Measurements from ENCODE around the gene AUTS2.

The AUTS2 gene

DNA sequence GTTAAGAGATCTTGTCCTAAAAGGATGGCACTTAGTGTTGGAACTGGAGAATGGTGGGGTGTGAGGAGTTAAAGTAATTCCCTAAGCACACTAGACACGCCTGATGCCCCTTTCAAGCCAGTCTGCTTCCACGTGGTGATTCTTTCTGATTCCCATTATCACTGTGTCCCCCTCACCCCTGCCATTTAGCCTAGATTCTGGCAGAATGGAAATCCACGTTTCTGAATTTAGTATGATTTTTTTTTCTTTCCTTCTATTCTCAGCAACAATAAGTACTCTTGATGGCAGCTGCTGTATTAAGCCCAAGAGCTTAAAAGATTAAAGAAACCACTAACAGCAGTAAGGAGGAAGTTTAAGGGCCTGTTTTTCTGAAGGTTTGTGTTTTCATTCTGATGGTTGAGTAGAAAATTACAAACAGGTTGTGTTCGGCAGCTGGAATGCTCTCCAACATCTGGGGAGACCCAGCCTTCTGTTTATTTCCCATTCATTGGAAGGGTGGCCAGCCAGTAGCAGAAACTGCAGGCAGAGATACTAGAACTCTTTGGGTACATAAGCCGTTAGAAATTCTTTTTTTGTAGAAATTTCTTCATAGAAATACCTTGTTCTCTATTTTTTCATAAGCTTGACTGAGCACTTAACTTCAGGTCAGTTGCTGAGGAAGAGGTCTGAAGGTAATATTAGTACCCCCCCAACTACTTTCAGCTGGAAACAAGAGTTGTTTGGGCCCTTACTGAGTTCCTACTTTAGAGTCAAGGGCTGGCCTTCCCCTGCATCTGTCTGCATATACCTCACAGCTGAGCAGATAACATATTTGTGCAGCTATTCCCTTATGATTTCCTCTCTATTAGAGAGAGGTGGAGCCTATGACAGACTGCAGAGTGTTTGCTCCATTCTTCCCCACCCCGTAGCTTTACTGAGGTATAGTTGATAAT is 355.1 kb downstream of the AUTS2 start:
- no peak for DNase-seq

DNA sequence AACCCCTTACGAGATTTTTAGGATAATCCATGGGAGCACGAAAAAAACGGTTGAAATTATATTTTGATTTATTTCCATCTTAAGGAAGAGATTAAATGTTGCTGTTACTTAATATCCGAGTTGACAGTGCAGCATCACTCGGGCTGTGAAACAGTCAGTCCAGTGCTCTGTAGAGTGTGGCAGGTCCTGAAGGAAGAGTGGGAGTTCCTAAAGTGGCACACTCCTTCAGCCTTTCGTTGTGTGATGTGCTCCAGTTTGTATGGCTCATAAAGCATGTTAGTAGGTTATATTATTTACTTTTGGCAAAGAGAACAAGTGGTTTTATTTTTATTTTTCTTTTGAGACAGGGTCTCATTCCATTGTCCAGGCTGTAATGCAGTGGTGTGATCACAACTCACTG is 358.3 kb downstream of the AUTS2 start:
- DNase-seq: no peak

DNA sequence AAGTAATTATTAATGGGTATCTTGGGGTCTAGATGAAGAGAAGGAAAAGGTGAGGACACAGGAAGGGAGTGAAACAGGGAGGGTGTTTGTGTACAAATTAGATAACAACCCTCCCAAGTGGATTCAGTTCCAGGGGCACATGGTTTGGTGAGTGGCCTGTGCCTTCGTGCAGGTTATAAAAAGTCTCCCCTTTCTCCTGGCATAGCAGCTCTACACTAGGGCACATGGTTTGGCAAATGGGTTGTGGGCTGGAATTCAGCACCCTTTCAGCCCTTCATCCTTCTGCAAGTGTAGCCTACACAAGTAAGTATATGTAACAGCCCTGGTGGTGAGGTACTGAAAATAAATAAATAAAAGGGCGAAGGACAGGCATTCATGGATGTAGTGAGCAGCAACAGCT is 359.4 kb downstream of the AUTS2 start:
- DNase-seq: no peak

- DNase-seq: peak; percentile 42
Observed at GRCh38 chr7:69959789-69960499, 361.7 kb downstream of the AUTS2 start.

DNA sequence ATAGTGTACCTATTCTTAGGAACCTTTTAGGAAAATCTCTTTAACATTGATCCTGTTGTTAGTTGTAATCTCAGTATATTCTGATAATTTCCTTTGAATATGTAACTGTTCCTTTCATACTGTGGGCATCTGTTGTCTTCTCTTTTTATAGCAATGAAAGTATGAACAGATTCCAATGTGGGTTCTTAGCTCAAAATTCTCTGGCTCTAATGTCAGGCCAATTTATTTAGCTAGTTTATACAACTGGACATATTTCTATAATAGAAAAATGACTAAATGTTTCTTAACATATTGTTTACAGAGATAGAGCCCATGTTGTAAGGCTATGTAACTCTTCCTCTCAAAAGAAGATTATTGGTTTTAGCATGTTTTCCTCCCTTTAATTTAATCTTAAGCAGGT is 363.2 kb downstream of the AUTS2 start:
- DNase-seq: no peak

GRCh38 chr7:69962186-69963065 is 364.2 kb downstream of the AUTS2 start:
- DNase-seq: no peak

DNA sequence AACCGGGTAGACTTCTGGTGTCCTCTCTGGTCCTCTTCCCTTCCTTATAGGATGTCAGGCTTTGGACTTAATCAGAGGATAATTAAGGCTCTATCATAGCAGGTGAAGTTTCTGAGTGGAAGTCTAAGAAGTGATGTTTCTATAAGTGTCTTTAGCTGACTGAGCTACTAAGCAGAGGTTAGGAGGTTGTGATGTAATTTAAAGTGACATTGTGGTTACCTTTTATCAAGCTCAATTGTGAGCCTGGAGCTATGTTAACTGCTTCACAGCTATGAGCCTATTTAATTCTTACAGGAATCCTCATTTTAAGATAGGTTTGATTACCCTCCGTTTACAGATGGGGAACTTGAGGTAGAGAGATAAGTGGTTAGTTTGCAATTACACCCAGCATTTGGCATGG is 365.1 kb downstream of the AUTS2 start:
- no peak for DNase-seq

- DNase-seq: peak; percentile 11
Observed at GRCh38 chr7:69966766-69967591, 368.7 kb downstream of the AUTS2 start.

GRCh38 chr7:69967689-69968450 is 369.6 kb downstream of the AUTS2 start:
- DNase-seq: no peak

DNA sequence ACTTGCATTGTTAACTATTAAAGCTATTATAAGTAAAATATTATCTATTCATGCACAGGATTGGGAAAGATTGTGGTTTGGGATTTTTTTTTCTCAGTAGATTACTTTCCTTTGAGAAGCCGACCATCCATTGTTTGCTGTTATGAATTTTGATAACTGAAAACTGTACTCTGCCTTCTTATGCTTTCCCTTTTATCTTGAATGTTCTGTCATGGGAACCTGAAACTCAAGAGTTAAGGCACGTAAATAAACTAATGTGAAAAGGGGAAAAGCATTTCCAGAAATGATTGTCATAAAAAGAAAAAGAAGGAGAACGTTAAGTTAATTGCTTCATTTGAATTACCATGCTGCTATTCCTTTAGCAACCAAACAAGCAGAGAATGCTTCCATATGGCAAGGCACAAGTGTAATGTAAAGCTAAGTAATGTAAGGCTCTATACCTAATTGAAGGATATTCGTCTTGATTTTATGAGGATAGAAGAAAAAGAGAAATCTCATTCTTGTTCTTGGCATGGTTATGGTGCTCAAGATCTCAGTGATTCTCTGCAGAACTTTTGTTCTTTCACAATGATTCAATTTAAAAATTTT is 370.8 kb downstream of the AUTS2 start:
- no peak for DNase-seq

DNA sequence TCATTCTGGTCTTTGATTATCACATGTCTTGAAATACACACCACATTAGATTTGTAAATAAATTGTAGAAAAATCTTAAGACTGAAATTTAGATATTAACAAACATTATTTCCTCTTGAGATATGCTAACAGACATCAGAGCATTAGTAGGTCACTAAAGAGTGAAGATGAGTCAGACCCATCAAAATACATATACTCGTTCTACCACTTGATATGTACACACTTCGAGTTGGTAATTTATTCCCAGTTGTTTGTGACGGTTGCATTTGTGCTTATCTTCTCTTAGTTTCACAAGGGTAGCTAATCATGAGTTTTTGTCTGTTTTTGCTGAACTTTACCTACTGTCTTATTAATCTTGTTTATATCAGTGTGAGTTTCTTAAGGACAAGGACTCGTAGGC is 383.4 kb downstream of the AUTS2 start:
- DNase-seq: no peak

- peak; percentile 47 for DNase-seq
Observed at GRCh38 chr7:69982197-69982596, 383.9 kb downstream of the AUTS2 start.

GRCh38 chr7:69989551-69989950 is 391.3 kb downstream of the AUTS2 start:
- DNase-seq: no peak

- no peak for DNase-seq
Observed at GRCh38 chr7:69992938-69993337, 394.7 kb downstream of the AUTS2 start.

DNA sequence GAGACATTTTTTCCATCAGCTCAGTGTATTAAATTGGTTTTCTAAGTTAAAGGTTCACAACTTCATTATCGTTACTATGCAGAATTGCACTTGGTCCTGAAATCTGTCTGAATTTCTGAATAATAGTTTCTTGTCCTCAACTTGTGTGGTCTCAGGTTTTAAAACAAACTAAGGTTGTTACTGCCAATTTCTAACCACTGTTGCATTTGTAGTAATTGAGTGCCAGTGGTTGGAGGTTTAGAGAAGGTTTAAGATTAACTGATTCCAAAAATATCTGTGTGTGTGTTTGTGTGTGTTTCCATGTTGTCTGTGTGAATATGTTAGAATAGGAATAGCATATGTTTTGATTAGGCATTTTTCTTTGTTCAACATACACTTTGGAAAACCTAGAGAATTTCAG is 395.9 kb downstream of the AUTS2 start:
- DNase-seq: no peak

DNA sequence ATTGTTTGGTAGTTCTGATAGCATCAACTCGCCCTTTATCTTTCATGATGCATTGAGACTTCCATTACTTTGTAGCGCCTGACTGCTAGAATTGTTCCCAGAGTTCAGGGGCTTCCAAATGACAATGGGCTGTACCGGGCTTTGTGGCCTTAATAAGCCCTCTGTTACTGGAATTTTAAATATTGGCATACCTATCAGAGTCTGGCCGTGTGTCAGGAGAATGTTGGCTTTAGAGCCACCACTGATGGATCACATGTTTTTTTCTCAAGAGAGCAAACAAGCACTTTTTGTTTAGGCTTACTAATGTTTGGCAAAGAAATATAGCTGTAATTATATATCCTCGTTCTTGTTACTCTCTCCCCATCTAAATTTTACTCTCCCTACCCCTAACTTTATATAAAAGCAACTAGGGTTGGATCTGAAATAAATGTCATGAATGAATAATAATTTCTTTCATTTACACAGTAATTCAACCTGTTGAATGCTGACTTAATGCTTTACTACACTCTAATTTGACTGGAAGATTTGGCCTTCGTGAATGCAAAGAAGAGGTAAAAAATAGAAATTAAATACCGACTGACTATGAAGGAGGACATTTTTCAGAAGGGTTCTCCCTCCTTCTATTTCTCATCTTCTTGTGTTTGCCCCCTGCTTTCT is 396.7 kb downstream of the AUTS2 start:
- no peak for DNase-seq

- no peak for DNase-seq
Observed at GRCh38 chr7:69996121-69996520, 397.8 kb downstream of the AUTS2 start.

DNA sequence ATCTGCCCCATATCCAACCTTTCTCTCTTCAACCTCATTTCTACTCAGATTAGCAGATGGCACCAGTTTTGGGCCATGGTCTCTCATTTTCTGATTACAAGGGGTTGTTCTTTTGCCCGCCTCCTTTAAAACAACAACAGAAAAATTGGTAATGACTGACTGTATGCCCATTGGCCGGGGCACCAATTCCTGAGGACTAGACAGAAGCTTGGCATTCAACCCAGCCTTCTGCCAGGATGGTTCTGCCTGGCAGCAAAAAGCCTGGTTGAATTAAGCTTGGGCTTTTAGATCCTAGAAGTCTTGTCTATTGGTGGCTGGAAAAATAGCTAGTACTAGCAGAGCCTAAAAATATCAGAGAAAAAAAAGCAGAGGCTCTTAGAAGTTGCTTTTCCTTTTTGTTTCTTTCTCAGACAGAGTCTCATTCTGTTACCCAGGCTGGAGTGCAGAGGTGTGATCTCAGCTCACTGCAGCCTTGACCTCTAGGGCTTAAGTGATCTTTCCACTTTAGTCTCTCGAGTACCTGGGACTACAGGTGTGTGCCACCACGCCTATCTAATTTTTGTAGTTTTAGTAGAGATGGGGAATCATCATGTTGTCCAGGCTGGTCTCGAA is 402.6 kb downstream of the AUTS2 start:
- no peak for DNase-seq

DNA sequence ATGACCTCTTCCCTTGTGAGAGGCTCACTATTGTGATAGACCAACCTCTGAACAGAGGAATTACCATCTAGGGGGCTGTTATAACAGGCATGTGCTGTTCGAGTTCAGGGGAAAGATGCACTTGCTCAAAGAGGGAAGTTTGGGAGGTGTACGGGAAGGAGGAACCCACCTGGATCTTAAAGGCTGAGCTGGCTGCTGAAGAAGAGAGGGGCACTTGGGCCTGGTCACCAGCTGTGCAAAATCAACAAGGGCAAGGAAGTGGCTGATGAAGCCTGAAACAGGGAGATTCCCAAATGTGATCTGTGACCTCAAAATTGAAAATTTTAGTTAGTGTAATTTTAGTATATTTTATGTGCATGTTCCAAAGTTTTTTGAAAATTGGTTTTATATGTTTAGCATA is 407.2 kb downstream of the AUTS2 start:
- DNase-seq: no peak

DNA sequence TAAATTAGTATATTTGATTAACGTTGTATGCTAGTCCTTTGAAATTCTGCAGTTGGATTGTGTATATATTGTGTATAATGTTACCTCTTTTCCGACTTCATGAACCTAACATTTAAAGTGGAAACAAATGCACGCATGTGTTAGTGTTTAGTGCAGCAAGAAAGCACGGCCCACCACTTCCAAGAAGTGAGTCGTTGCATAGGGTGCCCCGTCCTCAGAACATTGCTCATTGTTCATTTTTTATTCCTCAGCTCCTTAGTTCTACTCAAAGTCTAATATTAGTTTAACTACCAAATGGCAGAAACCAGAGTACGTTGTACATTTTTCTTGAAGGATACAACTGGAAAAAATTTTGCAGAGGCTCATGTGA is 407.6 kb downstream of the AUTS2 start:
- DNase-seq: peak; percentile 26
